Hypothalamus (tissue), 51 donors: ENCODE data around the gene DOK1.

Experiments
- DNase-seq, 51 donors: peaks; one replicate each; lab custom pipeline; 2025; lab: John Stamatoyannopoulos, UW

Gene DOK1

GRCh38 chr2:74524955-74525716 is 29.4 kb upstream of the DOK1 start:
- no peak for DNase-seq

DNA sequence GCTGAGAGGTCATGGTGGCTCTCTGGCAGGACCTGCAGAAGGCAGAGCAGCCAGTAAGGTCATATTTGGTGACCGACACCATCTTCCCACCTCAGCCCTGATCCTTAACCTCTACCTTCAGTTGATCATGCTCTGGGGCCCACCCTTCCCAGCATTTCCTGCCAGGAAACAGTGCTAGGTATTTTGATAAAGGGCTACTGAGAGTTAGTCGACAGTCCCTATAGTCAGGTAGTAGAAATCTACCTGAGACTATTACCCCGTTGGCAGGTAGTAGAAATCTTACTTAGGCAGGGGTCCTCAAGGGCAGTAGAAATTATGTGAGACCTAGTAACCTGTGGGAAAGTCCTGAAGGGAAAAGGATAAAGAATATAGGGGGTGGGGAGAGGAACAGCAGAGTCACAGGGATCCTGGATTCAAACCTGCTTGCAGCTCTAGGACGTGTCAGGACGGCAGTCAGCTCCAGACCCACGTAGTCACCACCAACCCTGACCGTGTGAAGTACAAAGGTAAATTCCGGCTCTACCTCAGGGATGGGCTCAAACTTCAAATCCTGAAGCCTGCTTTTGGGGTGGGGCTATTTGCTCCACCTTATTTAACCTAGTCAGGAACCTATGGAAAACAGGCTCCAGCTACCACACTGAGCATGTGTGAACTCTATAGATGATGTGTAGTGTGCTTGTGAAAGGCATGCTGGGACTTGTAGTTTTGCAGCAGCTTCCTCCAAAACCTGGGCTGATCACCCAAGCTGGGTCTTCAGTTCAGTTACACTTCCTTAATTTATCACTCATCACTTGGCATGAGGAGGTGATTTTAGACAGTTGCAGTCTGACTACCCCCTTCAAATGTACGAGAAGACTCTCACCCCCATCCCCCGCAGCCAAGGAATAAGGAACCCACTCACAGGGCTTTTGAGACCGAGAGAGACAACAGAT is 28.5 kb upstream of the DOK1 start, which contains the start of gene DQX1:
DQX1 (minus strand) TSS at position 515 of the 932 bp plus-strand sequence; CDS start at position 13, 502 bp downstream.
- DNase-seq, result no peak

GRCh38 chr2:74526649-74527230 is 27.8 kb upstream of the DOK1 start:
- no peak for DNase-seq

- no peak for DNase-seq
Measured at GRCh38 chr2:74527741-74528140, 26.8 kb upstream of the DOK1 start.

DNA sequence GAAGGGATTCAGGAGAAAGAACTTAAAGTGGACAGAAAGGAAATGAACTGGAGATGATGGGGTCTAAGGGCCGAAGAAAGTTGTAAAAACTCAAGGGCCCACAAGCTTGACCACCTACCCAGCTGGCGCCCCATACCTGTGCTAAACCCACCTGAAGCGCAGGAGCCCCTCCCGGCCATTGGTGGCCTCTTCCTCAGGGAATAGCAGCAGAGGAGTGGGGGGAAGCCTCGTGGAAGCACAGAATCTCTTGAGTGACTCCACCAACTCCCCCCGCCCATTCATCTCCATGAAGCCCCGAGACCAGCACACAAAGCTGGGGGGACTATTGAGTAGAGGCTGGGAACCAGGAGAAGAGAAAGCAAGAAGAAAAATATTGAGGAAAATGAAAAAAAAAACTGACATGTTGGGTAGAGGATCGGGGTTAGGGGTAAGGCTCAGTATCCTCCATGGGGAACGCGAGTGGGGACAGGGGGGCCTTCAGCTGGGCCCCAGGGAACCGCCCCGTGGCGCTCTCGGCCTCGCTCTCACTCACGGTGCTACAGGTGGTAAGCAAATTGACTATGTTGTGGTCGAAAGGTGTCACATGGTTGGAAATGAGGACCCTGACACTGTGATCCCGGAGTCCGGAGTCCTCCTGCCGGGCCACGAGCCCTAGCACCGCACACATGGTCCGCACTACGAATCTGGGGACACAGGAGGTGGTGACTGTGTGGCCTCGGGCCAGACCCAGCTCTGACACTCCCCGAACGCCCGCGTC is 25.7 kb upstream of the DOK1 start:
- peak in 1 of 51 donors; percentile 65 for DNase-seq

- peak; percentile 73 to 99 (median 98) for DNase-seq
Measured at GRCh38 chr2:74529357-74530238, 24.9 kb upstream of the DOK1 start, which contains the start of the genes AUP1 and HTRA2. TSS of gene AUP1 (minus strand) at chr2:74529706. CDS start at chr2:74529629, 77 bp downstream. TSS of gene HTRA2 (plus strand) at chr2:74529933. CDS start at chr2:74530007, 74 bp downstream.

- peak in 26 of 51 donors; percentile 18 to 60 (median 38) for DNase-seq
Measured at GRCh38 chr2:74530239-74531187, 24.0 kb upstream of the DOK1 start.

- no peak for DNase-seq
Measured at GRCh38 chr2:74531666-74532065, 22.9 kb upstream of the DOK1 start.

DNA sequence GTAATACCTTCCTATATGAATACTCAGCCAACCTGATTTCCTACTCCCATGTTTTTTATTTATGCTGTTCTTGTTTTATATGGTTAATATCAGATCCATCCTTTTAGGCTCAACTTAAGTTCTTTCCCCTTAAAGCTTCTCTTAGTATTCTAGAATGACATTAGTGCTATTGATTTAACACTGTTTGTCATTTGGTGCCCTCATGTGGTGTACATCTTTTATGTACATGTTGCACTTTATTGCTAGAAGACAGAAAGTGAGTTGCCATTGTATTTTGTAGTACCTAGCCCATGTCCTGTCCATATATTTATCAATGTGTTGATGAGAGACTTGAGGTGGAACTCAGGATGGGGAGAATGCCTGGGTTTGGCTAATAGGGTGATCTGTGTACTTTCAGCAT is 22.3 kb upstream of the DOK1 start:
- DNase-seq, result no peak

DNA sequence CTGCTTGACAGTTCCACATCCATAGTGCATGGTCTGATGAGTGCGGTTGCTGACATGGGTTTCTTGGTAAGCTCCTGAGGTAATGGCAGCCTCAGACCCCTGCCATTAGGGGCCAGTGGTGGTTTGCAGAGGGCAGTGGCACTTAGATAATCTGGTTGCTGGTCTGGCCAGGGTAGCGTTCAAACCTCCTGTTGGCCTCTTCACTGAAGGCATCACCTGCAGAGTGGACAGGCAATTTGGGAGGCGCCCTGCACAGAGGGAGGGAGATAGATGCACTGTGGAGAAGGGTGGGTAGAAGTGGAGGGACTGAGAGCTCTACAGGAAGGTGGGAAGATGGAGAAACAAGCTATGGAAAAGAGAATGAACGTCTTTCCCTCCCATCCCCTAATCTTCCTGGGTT is 21.1 kb upstream of the DOK1 start:
- DNase-seq, result no peak

GRCh38 chr2:74534411-74534810 is 20.1 kb upstream of the DOK1 start:
- DNase-seq, result no peak

DNA sequence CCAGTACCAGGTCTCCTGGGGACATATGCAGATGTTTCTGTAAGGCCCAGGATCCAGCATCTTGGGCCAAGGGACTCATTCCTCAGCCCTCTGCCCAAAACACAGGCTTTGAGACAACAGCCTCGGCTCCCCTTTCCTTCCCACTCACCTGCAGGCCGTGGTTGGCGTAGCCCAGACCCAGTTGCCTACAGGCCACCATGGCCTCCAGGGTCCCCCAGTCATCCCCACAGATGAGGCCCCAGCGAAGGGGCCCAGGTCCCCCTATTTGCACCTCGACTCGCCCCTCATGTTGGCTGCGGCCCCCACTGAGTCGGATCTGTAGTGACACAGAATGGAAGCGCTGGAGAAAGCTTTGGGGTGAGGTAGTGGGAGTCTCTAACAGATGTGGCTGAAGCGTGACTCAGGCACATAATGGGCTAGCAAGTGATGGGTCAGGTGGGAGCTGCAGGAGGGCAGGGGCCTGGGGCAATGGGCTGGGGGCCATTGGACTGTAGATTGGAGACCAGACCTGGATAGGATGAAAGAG is 19.0 kb upstream of the DOK1 start:
- DNase-seq, result no peak

- DNase-seq, result no peak
Measured at GRCh38 chr2:74536166-74536950, 18.2 kb upstream of the DOK1 start.

- DNase-seq, result no peak
Measured at GRCh38 chr2:74537140-74537539, 17.4 kb upstream of the DOK1 start.

- no peak for DNase-seq
Measured at GRCh38 chr2:74538881-74539339, 15.6 kb upstream of the DOK1 start.

GRCh38 chr2:74540291-74540690 is 14.2 kb upstream of the DOK1 start:
- DNase-seq, result no peak

GRCh38 chr2:74542978-74543377 is 11.5 kb upstream of the DOK1 start:
- no peak for DNase-seq
